Psoas muscle (tissue), 8 donors: Measurements from ENCODE around the gene VMP1. TPM values are rescaled to one million over a fixed set of nuclear protein-coding genes. Genes with fewer than 3 reads are reported as not detected.
A peak's percentile ranks its signal among the peaks of the same experiment; 100 is the strongest.

ENCODE experiments used
- ATAC-seq, 4 donors: fragments of 200-7000 bp; cut with Tn5 transposase; one replicate each; pipeline ENCODE4 v1.9.1; 2020; ENCODE audit warnings: moderate library complexity in 3 of 4, mild to moderate bottlenecking in 2 of 4
- DNase-seq, 2 donors: peaks; one replicate each; pipeline ENCODE4 v3.0.0-alpha.2; 2020
- H3K27ac ChIP-seq: fragments of 200-600 bp; one replicate; pipeline ENCODE4 v1.8.0; 2022
- H3K27me3 ChIP-seq, 3 donors: fragments of 200-600 bp in 1 of 3; one replicate each; pipeline versions ENCODE4 v1.6.1 to v1.8.0; 2013 to 2022; ENCODE audit warnings: low read length in 2 of 3, mild to moderate bottlenecking in 2 of 3, moderate library complexity in 1 of 3; ENCODE audit not compliant: insufficient read depth in 3 of 3
- H3K36me3 ChIP-seq, 2 donors: fragments of 200-600 bp in 1 of 2; one replicate each; pipeline versions ENCODE4 v1.6.1 to v1.8.0; 2013 to 2022; ENCODE audit warnings: low read depth in 1 of 2, mild to moderate bottlenecking in 1 of 2, moderate library complexity in 1 of 2; ENCODE audit not compliant: insufficient read depth in 1 of 2
- H3K4me1 ChIP-seq: fragments of 200-600 bp; one replicate; pipeline ENCODE4 v1.8.0; 2022
- H3K4me3 ChIP-seq: fragments of 200-600 bp; one replicate; pipeline ENCODE4 v1.8.0; 2022; ENCODE audit warnings: mild to moderate bottlenecking
- H3K9me3 ChIP-seq: fragments of 200-600 bp; one replicate; pipeline ENCODE4 v1.8.0; 2022
- CTCF ChIP-seq: fragments of 200-600 bp; IDR thresholded peaks from one replicate; pipeline ENCODE4 v1.8.0; 2022; ENCODE audit warnings: antibody characterized with exemption
- WGBS, 3 donors: extraction: QIAGEN DNeasy Blood & Tissue Kit; methylation state at CpG; one replicate each; pipeline versions ENCODE4 v1.1.6 to v1.1.7; 2013; 5-methylcytosine and 5-hydroxymethylcytosine counted together
- intact Hi-C, 2 donors: fragments of 100-400 bp; cut with DNase I; formaldehyde crosslinking; loops; one replicate each; pipeline versions ENCODE4 v1.11.0 to v1.14.2; 2022
- polyA plus RNA-seq, 3 donors: library from polyadenylated mRNA; stranded (reverse); fragments of 200-250 nt; gene quantifications; one replicate each; pipeline ENCODE4 v1.2.3, GENCODE V29; 2013
- total RNA-seq, 4 donors: library from RNA; stranded (reverse); fragmentation: NEBNext Ultra II Directional in 2 of 4; extraction: Animal tissue kit (Norgen Biotek cat#: 25700) in 2 of 4; gene quantifications; one replicate each; pipeline versions ENCODE4 v1.2.1 to v1.2.4, GENCODE V29; 2021 to 2023
- donor health status: healthy with polysubstance abuse.
- donor health status: DM: no; HTN: no; CAD: no; lungs with moderate emphysema.
- donor health status: Bipolar disorder and iron deficiency.
- donor health status: healthy.
- donor health status: DM: yes; HTN: yes; CAD: no.
- donor health status: DM: no; HTN: no; CAD: no.
- donor health status: DM: no; HTN: no; CAD: no.
- donor health status: DM: yes; HTN: yes; CAD: no.

VMP1 gene
- total and polyA plus RNA-seq, 7 donors = 31.3 to 115 (median 60.5) TPM

GRCh38 chr17:59711936-59712335 is 4.5 kb downstream of the VMP1 start:
- peaks cover 33% of the 10 kb centered on the region for H3K4me1 ChIP-seq
- no peaks in the 10 kb centered on the region for H3K27me3 ChIP-seq
- H3K27ac ChIP-seq = no peak overlapping the region
- DNase-seq (no peak), ATAC-seq (no peak)
- no peaks in the 10 kb centered on the region for H3K36me3 ChIP-seq
- intact Hi-C loops = loop anchor here in 1 of 2 donors (2.0 kb wide), 1 partner anchor 31 kb away; no protein-coding TSS in a partner anchor
- no peak for TF ChIP-seq CTCF
- no peaks in the 10 kb centered on the region for H3K9me3 ChIP-seq
- no peak overlapping the region for H3K4me3 ChIP-seq

GRCh38 chr17:59712862-59713261 is 5.4 kb downstream of the VMP1 start:
- Histone ChIP-seq H3K4me3 (no peak overlapping the region), H3K36me3 (no peaks in the 10 kb centered on the region), H3K27ac (no peak overlapping the region), H3K9me3 (no peaks in the 10 kb centered on the region), H3K27me3 (no peaks in the 10 kb centered on the region), H3K4me1 (peaks cover 33% of the 10 kb centered on the region)
- intact Hi-C loops = no loop called here
- no peak for TF ChIP-seq CTCF
- DNase-seq (no peak), ATAC-seq (peak in 2 of 4 donors; percentile 30 to 32)
- 91 to 97% (median 95%) methylated on average over 2 of the region's 2 CpGs for WGBS, 3 donors

- intact Hi-C loops = no loop called here
- WGBS, 3 donors = 87 to 89% (median 87%) methylated on average over 2 of the region's 2 CpGs
- no peak for TF ChIP-seq CTCF
- no peak for DNase-seq
- H3K27me3 ChIP-seq = no peaks in the 10 kb centered on the region
- no peaks in the 10 kb centered on the region for H3K9me3 ChIP-seq
- no peak overlapping the region for H3K27ac ChIP-seq
- no peak overlapping the region for H3K4me3 ChIP-seq
- peaks cover 20% of the 10 kb centered on the region for H3K4me1 ChIP-seq
- no peak for ATAC-seq
- no peaks in the 10 kb centered on the region for H3K36me3 ChIP-seq
These were observed 6.8 kb downstream of the VMP1 start for GRCh38 chr17:59714255-59714654.

GRCh38 chr17:59716427-59716826 is 9.0 kb downstream of the VMP1 start:
- H3K9me3 ChIP-seq = no peaks in the 10 kb centered on the region
- H3K36me3 ChIP-seq = no peaks in the 10 kb centered on the region

More at GRCh38 chr17:59716427-59716826, 9.0 kb downstream of the VMP1 start:
- Histone ChIP-seq H3K4me1 (peaks cover 16% of the 10 kb centered on the region), H3K27me3 (no peaks in the 10 kb centered on the region), H3K27ac (peak overlapping the region; percentile 18), H3K4me3 (no peak overlapping the region)
- 35 to 69% (median 36%) methylated on average over 2 of the region's 2 CpGs for WGBS, 3 donors
- no peak for TF ChIP-seq CTCF
- intact Hi-C loops = no loop called here
- DNase-seq (no peak), ATAC-seq (no peak)
